Ammon's horn (tissue), 1 donor: Measurements from ENCODE around the gene FEN1.
A peak's percentile ranks its signal among the peaks of the same experiment; 100 is the strongest.

Experiments
- DNase-seq: peaks from one replicate; pipeline ENCODE4 v3.0.0-alpha.2; 2016; ENCODE audit warnings: low spot score

FEN1 gene

GRCh38 chr11:61757213-61757862 is 35.4 kb upstream of the FEN1 start:
- peak; percentile 65 for DNase-seq

- DNase-seq = peak; percentile 93
These were observed 31.8 kb upstream of the FEN1 start for GRCh38 chr11:61760946-61761345.

DNA sequence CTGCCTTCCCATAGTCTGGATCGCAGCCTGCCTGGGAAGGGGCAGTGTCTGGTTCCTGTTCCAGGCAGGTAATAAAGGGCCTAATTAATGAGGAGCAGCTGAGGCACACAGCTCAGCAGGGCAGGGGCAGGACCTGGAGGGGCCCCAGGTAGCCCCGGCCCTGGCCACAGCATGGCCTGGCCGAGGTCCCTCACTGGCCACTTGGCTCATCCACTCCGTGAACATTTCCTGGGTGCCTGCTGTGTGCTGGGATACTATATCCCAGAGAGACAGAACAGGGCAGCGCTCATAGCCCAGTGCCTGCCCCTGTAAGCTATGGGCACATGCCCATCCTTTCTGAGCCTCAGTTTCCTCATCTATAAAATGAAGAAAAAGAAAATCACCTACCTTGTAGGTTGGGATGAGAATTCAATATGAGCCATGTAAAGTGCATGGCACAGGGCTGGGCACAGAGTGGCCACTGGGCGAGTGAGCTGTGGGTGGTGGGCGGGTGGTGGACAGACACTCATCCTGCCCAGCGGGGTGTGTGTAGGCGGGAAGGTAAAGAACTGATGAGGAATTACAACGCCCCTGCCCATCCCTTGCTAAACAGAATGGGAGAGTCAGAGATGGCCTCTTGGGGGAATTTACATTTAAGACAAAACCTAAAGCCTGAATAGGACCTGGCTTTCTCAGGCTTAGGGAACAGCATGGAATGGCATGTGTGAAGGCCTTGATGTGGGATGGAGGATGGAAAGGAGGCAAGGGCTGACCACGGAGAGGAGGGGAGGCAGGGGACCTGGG is 31.1 kb upstream of the FEN1 start:
- no peak for DNase-seq

DNA sequence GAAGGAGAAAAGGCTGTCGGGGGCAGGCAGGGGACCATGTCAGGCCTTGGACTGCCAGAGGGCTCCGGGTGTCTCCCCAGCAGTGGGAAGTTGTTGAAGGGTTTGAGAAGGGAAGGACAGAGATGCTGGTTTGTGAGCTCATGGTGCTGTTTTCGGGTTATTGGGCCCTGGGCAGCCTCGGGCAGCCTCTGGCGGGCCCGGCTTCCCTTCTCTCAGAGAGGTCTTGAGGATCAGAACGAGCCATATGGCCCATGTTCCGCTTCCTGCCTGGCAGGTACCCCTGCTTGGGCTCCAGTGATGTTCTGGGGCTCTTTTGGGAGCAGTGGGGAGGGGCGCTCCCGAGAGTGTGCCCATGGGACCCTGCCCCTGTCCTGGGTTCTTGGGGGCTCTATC is 30.5 kb upstream of the FEN1 start:
- no peak for DNase-seq

- no peak for DNase-seq
These were observed 29.9 kb upstream of the FEN1 start for GRCh38 chr11:61762798-61763197.

GRCh38 chr11:61763930-61764605 is 28.6 kb upstream of the FEN1 start:
- no peak for DNase-seq

DNA sequence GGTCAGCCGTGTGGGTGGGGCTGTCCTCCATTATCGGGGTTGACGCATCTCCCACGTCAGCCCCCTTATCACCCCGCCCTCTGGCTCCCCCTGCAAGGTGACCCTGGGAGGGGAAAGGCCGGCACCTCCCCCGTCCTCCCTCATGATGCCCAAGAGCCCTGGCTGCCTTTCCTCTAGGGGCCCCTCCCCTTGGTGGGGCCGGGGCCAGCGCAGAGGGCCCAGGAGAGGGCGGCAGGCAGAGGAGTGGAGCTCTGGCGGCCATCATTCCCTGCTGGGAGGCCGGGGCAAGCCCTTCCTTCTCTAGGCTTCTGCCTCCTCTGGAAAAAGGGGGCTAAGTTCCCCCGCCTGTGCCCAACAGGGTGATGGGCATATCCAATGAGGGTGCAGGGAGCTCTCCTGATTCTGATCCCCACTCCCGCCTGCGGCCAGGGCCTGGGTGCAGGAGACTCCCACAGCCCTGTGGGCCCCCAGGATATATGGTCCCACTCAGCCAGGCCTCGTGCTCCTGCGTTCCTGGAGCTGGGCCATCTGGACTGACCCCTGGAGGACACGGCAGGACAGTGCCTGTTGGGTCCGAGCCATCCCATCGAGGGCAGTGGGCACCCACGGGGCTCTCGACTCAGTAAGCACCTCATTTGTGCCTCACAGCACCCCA is 28.0 kb upstream of the FEN1 start:
- no peak for DNase-seq

GRCh38 chr11:61765550-61766253 is 27.0 kb upstream of the FEN1 start:
- no peak for DNase-seq

GRCh38 chr11:61766353-61766841 is 26.3 kb upstream of the FEN1 start:
- DNase-seq = no peak

DNA sequence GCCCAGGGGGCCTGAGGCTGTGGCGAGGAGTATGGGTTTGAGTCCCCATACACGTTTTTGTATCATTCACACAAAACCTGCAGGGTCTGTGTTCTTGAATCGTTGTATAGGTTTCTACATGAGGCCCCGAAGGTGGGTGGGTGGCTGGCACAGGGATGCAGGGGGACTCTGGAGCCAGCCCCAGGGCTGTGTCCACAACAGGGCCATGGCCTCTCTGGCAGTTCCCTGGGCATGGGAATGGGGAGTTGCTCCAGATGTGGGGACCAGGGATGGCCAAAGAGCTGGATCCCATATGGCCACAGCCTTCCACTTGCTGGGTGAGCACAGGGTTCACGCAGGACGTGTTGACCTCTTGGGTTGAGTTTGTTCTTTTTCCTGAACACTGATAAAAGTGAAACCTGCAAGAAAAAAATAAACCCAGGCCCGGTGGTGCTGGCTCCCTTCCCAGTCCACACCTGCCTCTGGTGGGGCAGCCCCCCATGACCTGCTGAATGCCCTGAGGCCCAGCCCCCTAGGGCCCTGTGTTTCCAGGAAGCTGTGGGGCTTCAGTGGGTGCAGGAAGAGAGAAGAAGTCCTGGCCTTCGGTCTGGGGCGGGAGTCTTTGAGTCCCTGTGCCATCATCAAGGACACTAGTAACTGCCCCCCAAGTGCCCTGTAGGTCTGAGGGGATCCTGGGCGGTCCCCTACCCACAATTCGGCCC is 24.2 kb upstream of the FEN1 start:
- no peak for DNase-seq

DNA sequence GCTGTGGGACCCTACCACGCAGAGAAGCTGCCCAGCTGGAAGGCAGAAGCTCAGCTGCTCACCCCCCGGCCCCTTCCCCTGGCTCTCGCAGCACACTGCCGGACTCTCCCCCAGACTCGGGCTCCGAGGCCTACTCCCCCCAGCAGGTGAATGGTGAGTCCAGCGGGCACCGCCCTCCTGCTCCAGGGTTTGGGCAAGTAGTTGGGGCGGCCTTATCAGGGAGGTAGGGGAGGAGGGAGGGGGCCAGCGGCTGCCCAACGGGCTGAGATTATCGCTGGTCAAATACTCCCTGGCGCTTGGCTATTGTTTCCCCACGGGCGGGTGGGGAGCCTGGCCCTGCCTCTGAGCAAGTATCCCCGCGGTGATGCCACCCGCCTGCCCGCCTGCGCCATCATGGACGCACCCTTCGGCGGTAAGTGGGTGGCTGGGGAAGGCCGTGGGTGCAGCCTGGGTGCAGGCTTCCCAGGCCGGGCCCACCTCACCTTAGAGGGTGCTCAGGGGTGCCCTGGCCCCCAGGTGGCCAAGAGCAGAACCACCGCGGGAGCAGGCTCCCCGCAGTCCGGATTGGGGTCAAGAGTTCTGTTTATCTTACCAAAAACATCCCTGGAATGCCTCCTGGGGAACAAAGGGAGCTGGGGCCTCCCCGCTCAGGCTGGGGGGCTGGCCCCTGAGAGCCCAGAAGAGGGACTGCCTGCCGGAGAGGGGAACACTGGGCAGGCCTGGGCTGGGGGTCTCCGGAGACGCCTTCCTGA is 23.4 kb upstream of the FEN1 start:
- no peak for DNase-seq

DNA sequence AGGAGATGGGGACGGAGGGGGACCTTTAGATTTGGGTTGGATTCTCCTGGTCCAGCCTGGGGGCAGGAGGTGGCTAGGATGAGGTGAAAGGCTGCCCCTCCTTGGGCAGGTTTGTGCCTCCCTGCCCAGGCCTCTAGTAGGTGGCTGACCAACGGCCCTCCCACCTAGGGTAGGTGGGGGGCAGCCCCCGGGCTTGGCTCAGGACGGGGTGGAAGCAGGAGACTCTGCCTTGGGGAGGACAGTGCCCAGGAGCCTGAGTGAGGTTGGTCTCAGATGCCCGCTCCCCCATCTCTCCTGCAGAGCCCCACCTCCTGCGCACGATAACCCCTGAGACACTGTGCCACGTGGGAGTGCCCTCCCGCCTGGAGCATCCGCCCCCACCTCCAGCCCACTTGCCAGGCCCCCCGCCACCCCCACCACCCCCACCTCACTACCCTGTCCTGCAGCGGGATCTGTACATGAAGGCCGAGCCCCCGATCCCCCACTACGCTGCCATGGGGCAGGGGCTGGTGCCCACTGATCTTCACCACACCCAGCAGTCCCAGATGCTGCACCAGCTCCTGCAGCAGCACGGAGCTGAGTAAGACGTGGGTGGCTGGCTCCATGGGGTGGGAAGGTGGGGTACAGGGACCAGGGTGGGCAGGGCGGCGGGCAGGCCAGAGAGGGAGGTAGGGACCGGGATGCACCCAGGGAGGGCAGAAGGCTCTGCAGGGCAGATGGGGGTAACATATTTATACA is 22.6 kb upstream of the FEN1 start:
- DNase-seq = no peak

GRCh38 chr11:61771195-61771894 is 21.4 kb upstream of the FEN1 start:
- no peak for DNase-seq

- no peak for DNase-seq
These were observed 20.7 kb upstream of the FEN1 start for GRCh38 chr11:61771985-61772455.

DNA sequence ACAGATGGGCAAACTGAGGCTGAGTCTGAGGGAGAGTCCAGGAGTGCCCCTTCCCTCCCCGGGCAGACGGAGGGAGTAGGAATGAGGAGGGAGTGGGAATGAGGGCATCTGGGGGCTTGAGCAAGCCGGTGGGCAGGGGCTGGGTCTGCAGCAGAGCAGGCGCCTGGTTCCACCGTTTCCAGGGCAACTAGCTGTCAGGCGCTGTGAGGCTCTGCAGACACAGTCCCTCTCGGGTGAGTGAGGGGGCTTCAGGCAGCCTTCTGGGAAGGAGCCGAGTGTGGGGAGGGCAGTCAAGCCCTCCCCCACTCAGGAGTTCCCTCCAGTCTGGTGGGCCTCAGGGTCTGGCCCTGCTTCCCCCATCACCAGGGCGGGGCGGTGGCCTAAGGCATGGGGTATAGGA is 19.4 kb upstream of the FEN1 start:
- DNase-seq = no peak

DNA sequence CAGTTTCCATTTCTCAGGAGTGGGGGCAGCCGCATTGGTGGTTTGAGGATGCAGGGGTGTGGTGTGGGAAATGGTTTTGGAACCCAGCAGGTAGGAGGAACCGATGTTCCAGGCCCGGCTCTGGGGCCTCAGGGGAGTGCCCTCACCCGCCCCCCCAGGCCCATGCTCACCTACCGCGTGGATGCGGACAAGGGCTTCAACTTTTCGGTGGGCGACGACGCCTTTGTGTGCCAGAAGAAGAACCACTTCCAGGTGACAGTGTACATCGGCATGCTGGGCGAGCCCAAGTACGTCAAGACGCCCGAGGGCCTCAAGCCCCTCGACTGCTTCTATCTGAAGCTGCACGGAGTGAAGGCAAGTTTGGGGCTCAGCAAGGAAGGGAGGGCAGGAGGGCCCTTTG is 18.9 kb upstream of the FEN1 start:
- no peak for DNase-seq

- peak; percentile 57 for DNase-seq
These were observed 18.3 kb upstream of the FEN1 start for GRCh38 chr11:61774411-61774810.

DNA sequence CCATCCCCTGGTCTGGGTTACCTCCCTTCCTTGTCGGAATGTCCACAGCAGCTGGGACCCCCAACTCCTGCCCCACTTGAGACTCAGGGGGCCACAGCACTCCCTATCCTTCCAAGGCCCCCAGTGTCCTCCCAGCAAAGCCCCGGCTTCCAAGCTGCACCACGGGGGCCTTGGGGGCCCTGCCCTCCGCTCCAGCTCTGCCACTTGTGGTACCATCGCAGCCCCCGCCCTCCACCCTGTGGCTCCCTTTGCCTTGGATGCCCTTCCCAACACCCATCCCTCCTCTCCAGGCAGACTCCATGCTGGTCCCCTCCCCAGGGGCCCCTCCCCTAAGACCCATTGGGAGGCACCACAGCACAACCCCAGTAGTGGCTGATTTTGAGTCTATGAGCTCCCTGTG is 17.6 kb upstream of the FEN1 start:
- DNase-seq = no peak
